HepG2 (cell line): ENCODE measurements around the gene CATSPERD. TPM values are rescaled to one million over a fixed set of nuclear protein-coding genes. Genes with fewer than 3 reads are reported as not detected.
A peak's percentile ranks its signal among the peaks of the same experiment; 100 is the strongest.

ENCODE experiments used
- AKAP8 ChIP-seq: sonication (generic); formaldehyde crosslinking; IDR thresholded peaks from 2 replicates; pipeline ENCODE4 v1.5.1; 2020; ENCODE audit warnings: mild to moderate bottlenecking, missing genetic modification reagents
- FUBP1 ChIP-seq: sonication (generic); formaldehyde crosslinking; IDR thresholded peaks from 2 replicates; pipeline ENCODE4 v1.5.1; 2020; ENCODE audit warnings: missing genetic modification reagents, mild to moderate bottlenecking, borderline replicate concordance
- GATAD2A ChIP-seq: IDR thresholded peaks from 2 replicates; pipeline ENCODE4 v1.6.1; 2016
- HDAC1 ChIP-seq: sonication (generic); formaldehyde crosslinking; IDR thresholded peaks from 2 replicates; pipeline ENCODE4 v1.5.1; 2020; ENCODE audit warnings: mild to moderate bottlenecking, missing genetic modification reagents
- HHEX ChIP-seq: IDR thresholded peaks from 2 replicates; pipeline ENCODE4 v1.6.1; 2016; ENCODE audit warnings: control low read depth
- HNRNPK ChIP-seq: fragments of 200-400 bp; formaldehyde crosslinking; IDR thresholded peaks from 2 replicates; pipeline ENCODE4 v1.6.1; 2018; ENCODE audit warnings: low read length, low read depth, moderate library complexity, mild to moderate bottlenecking; ENCODE audit not compliant: poor library complexity, severe bottlenecking
- KDM5A ChIP-seq: fragments of 200-600 bp; sonication (generic); IDR thresholded peaks from 2 replicates; pipeline ENCODE4 v1.7.0; 2018; ENCODE audit warnings: antibody characterized with exemption, mild to moderate bottlenecking, low read length, borderline replicate concordance
- KDM6A ChIP-seq: IDR thresholded peaks from 2 replicates; pipeline ENCODE4 v1.6.1; 2016; ENCODE audit warnings: low read depth
- KLF13 ChIP-seq: sonication (generic); formaldehyde crosslinking; IDR thresholded peaks from 2 replicates; pipeline ENCODE4 v1.4.0; 2020; ENCODE audit warnings: mild to moderate bottlenecking, missing genetic modification reagents
- MTA1 ChIP-seq: sonication (generic); formaldehyde crosslinking; IDR thresholded peaks from 2 replicates; pipeline ENCODE4 v1.4.0; 2020; ENCODE audit warnings: missing genetic modification reagents, mild to moderate bottlenecking, borderline replicate concordance
- MXD3 ChIP-seq: IDR thresholded peaks from 2 replicates; pipeline ENCODE4 v1.6.1; 2016; ENCODE audit warnings: mild to moderate bottlenecking, missing biosample characterization, missing genetic modification reagents
- PHF8 ChIP-seq: sonication (generic); formaldehyde crosslinking; IDR thresholded peaks from 2 replicates; pipeline ENCODE4 v1.5.0; 2020; ENCODE audit warnings: missing genetic modification reagents
- RAD21 ChIP-seq: fragments of 450-650 bp; formaldehyde crosslinking; IDR thresholded peaks from 2 replicates; pipeline ENCODE4 v1.5.0; 2020; ENCODE audit warnings: mild to moderate bottlenecking
- RBM39 ChIP-seq: fragments of 200-400 bp; formaldehyde crosslinking; IDR thresholded peaks from one replicate; pipeline ENCODE4 v1.6.1; 2018; ENCODE audit warnings: antibody characterized with exemption, mild to moderate bottlenecking, low read depth, low read length; ENCODE audit not compliant: poor library complexity, severe bottlenecking
- SALL1 ChIP-seq: sonication (generic); formaldehyde crosslinking; IDR thresholded peaks from 2 replicates; pipeline ENCODE4 v1.8.0; 2022; ENCODE audit warnings: mild to moderate bottlenecking, missing genetic modification reagents
- SIX1 ChIP-seq: sonication (generic); formaldehyde crosslinking; IDR thresholded peaks from 2 replicates; pipeline ENCODE4 v1.4.0; 2020; ENCODE audit warnings: missing genetic modification reagents, borderline replicate concordance
- SP140L ChIP-seq: sonication (generic); formaldehyde crosslinking; IDR thresholded peaks from 2 replicates; pipeline ENCODE4 v1.4.0; 2020; ENCODE audit warnings: missing genetic modification reagents, borderline replicate concordance
- THAP7 ChIP-seq: sonication (generic); formaldehyde crosslinking; IDR thresholded peaks from 2 replicates; pipeline ENCODE4 v1.8.1; 2023; ENCODE audit warnings: mild to moderate bottlenecking, missing genetic modification reagents
- ZFAT ChIP-seq: sonication (generic); formaldehyde crosslinking; conservative IDR thresholded peaks from 2 replicates; pipeline ENCODE4 v1.8.1; 2023; ENCODE audit warnings: missing genetic modification reagents, inconsistent platforms
- ZFP90 ChIP-seq: sonication (generic); formaldehyde crosslinking; IDR thresholded peaks from 2 replicates; pipeline ENCODE4 v1.8.0; 2022; ENCODE audit warnings: missing genetic modification reagents, mild to moderate bottlenecking, inconsistent platforms, borderline replicate concordance
- ZNF260 ChIP-seq: sonication (generic); formaldehyde crosslinking; IDR thresholded peaks from 2 replicates; pipeline ENCODE4 v1.4.0; 2020; ENCODE audit warnings: missing genetic modification reagents, low read depth, mild to moderate bottlenecking, borderline replicate concordance
- ZNF430 ChIP-seq: sonication (generic); formaldehyde crosslinking; IDR thresholded peaks from 2 replicates; pipeline ENCODE4 v1.9.0; 2021; ENCODE audit warnings: mild to moderate bottlenecking, missing genetic modification reagents
- ZNF510 ChIP-seq: sonication (generic); formaldehyde crosslinking; IDR thresholded peaks from 2 replicates; pipeline ENCODE4 v1.4.0; 2020; ENCODE audit warnings: low read depth, mild to moderate bottlenecking, missing genetic modification reagents
- ZNF546 ChIP-seq: sonication (generic); formaldehyde crosslinking; conservative IDR thresholded peaks from 2 replicates; pipeline ENCODE4 v1.8.1; 2023; ENCODE audit warnings: mild to moderate bottlenecking, missing genetic modification reagents
- ZSCAN9 ChIP-seq: IDR thresholded peaks from 2 replicates; pipeline ENCODE4 v1.6.1; 2016; ENCODE audit warnings: borderline replicate concordance
- polyA plus RNA-seq, 8 experiments: library from polyadenylated mRNA; depleted of rRNA in 3 of 8; stranded (reverse) in 7 of 8; unstranded in 1 of 8; fragments of >200 nt; fragmentation: Illumina TruSeq in 4 of 8; extraction: Trizol in 4 of 8; gene quantifications; 2 replicates each; pipeline versions ENCODE4 v1.2.1 to v1.2.3, GENCODE V29; 2011 to 2016; ENCODE audit warnings: low read depth in 4 of 8, missing spikeins in 1 of 8, mixed read lengths in 1 of 8; ENCODE audit not compliant: insufficient read depth in 1 of 8
- total RNA-seq, 5 experiments: library from RNA; depleted of rRNA; stranded (reverse); fragments of >200 nt; fragmentation: Illumina TruSeq; extraction: Trizol; gene quantifications; 2 replicates each; pipeline ENCODE4 v1.2.3, GENCODE V29; 2016; ENCODE audit warnings: low read depth in 1 of 5
- TF ChIP-seq, protein P1 (sequence below): IDR thresholded peaks from 2 replicates; pipeline ENCODE4 v1.6.1; 2016; ENCODE audit warnings: low read depth, control low read depth

CATSPERD gene
- total and polyA plus RNA-seq, 2 of the 13 experiments (the other 11 are each of a cell fraction or from before 2014, with no cell fraction given) = 0.04 TPM; not detected in 1

DNA sequence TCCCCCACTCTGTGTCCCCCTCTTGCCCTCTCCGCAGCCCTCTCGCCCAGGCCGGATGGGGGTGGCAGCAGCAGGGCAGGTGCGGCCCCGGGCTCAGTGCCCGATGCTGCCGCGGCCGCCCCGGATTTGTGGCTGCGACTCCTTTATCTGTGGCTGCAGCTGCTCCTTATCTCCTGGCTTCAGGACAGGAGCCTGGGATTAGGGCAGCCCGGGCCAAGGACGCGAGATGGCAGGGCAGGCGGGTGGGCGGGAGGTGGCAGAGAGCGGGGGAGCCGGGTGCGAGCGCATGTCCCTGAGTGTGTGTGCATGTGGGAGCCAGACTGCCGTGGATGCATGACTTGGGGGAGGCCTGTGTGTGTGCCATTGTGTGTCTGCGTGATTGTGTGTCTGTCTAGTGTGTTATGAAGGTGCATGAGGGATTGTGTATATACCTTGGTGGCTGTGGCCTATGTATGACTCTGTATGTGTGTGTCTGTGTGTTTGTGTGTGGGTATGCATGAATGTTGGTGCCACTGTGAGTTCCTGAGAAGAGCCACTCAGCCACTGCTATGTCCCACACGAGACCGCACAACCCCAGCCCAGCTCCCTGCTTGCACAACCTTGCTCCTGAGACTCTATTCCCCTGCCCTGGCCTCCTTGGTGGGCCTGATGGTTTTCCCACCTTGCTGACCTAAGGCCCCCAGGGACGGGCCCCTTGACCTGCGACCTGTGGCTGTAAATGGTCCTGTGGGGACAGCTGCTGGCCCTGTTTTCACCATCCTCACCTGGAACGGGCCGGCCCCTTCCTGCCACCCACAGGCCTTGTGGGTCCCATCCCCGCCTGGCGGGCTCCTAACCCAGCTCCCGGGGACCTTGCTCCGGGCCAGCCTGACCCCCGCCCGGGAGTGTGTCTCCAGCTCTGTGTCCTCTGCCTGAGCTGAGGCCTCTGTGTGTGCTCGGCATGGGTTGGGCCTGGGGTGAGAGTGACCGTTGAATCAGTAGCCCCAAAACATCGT, 79.1 kb downstream of the CATSPERD start (continued):
- TF ChIP-seq MXD3 (CRISPR knock-in tag) (no peak), ZNF546 (CRISPR knock-in tag) (no peak), ZFAT (CRISPR knock-in tag) (no peak), SALL1 (peak; percentile 44), PHF8 (CRISPR knock-in tag) (no peak), THAP7 (no peak), FUBP1 (CRISPR knock-in tag) (no peak), SIX1 (no peak), HDAC1 (CRISPR knock-in tag) (0 out of 2 replicates have a peak, but pooled peaks have one; percentile 6), KLF13 (0 out of 2 replicates have a peak, but pooled peaks have one; percentile 17), HNRNPK (peak; percentile 66), RAD21 (no peak), ZNF430 (CRISPR knock-in tag) (peak; percentile 43; the same call in 1 of the 2 replicates), SP140L (CRISPR knock-in tag) (no peak), KDM5A (no peak), MTA1 (CRISPR knock-in tag) (no peak), RBM39 (peak; percentile 35), AKAP8 (CRISPR knock-in tag) (no peak), ZFP90 (CRISPR knock-in tag) (0 out of 2 replicates have a peak, but pooled peaks have one; percentile 49), ZNF510 (CRISPR knock-in tag) (no peak), GATAD2A (CRISPR knock-in tag) (peak; percentile 49; the same call in 1 of the 2 replicates), ZNF260 (CRISPR knock-in tag) (no peak), HHEX (CRISPR knock-in tag) (no peak), KDM6A (no peak), ZSCAN9 (CRISPR knock-in tag) (0 out of 2 replicates have a peak, but pooled peaks have one; percentile 65)
- TF ChIP-seq, protein P1, sequence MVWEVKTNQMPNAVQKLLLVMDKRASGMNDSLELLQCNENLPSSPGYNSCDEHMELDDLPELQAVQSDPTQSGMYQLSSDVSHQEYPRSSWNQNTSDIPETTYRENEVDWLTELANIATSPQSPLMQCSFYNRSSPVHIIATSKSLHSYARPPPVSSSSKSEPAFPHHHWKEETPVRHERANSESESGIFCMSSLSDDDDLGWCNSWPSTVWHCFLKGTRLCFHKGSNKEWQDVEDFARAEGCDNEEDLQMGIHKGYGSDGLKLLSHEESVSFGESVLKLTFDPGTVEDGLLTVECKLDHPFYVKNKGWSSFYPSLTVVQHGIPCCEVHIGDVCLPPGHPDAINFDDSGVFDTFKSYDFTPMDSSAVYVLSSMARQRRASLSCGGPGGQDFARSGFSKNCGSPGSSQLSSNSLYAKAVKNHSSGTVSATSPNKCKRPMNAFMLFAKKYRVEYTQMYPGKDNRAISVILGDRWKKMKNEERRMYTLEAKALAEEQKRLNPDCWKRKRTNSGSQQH (CRISPR knock-in tag) = 0 out of 2 replicates have a peak, but pooled peaks have one; percentile 27
